NT2/D1 (cell line): ENCODE measurements around the gene SUN1.
"Not testable (repeated sequence)": the region's sequence is repeated elsewhere in the genome, so short reads cannot be mapped to it uniquely, and the experiment has no call there.

Experiments
- SUZ12 ChIP-seq: IDR thresholded peaks from 2 replicates; pipeline ENCODE4 v1.6.1; 2011; ENCODE audit not compliant: insufficient read length, insufficient read depth; ENCODE audit errors: extremely low read depth
- ZNF274 ChIP-seq: IDR thresholded peaks from 2 replicates; pipeline ENCODE4 v1.6.1; 2011; ENCODE audit warnings: mild to moderate bottlenecking, low read depth, low read length

DNA sequence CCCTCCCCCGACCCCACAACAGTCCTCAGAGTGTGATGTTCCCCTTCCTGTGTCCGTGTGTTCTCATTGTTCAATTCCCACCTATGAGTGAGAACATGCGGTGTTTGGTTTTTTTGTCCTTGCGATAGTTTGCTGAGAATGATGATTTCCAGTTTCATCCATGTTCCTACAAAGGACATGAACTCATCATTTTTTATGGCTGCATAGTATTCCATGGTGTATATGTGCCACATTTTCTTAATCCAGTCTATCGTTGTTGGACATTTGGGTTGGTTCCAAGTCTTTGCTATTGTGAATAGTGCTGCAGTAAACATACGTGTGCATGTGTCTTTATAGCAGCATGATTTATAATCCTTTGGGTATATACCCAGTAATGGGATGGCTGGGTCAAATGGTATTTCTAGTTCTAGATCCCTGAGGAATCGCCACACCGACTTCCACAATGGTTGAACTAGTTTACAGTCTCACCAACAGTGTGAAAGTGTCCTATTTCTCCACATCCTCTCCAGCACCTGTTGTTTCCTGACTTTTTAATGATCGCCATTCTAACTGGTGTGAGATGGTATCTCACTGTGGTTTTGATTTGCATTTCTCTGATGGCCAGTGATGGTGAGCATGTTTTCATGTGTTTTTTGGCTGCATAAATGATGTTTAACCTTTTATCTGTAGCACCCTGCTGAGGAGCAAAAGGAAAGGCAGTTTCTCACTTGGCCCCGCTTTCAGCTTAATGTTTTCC lies 35.7 kb upstream of the SUN1 start:
- TF ChIP-seq ZNF274, SUZ12: not testable (repeated sequence)
